ENCODE data around the gene KLF9.
"Not testable (repeated sequence)": the region's sequence is repeated elsewhere in the genome, so short reads cannot be mapped to it uniquely, and the experiment has no call there.

The KLF9 gene

GRCh38 chr9:70403618-70404025 lies 10.8 kb downstream of the KLF9 start:
- Histone ChIP-seq H2AFZ (ENCODE audit: low read depth, low read length) (no peak overlapping the region), H3K79me2 (ENCODE audit: low read length) (no peaks in the 10 kb centered on the region), H3K27ac (ENCODE audit: low read length) (no peak overlapping the region), H3K9me3 (ENCODE audit: insufficient read depth, low read length) (no peaks in the 10 kb centered on the region), H3K4me2 (ENCODE audit: low read length) (no peak overlapping the region), H3K4me3 (ENCODE audit: low read length) (no peak overlapping the region), H3K27me3 (ENCODE audit: low read depth, low read length) (no peaks in the 10 kb centered on the region), H3K4me1 (ENCODE audit: low read length) (peaks cover 19% of the 10 kb centered on the region), H3K9ac (ENCODE audit: low read length) (no peak overlapping the region), H4K20me1 (ENCODE audit: insufficient read depth, low read length) (no peaks in the 10 kb centered on the region), H3K36me3 (replicated peaks; ENCODE audit: low read depth, low read length) (no peaks in the 10 kb centered on the region)
- TF ChIP-seq, protein P1, sequence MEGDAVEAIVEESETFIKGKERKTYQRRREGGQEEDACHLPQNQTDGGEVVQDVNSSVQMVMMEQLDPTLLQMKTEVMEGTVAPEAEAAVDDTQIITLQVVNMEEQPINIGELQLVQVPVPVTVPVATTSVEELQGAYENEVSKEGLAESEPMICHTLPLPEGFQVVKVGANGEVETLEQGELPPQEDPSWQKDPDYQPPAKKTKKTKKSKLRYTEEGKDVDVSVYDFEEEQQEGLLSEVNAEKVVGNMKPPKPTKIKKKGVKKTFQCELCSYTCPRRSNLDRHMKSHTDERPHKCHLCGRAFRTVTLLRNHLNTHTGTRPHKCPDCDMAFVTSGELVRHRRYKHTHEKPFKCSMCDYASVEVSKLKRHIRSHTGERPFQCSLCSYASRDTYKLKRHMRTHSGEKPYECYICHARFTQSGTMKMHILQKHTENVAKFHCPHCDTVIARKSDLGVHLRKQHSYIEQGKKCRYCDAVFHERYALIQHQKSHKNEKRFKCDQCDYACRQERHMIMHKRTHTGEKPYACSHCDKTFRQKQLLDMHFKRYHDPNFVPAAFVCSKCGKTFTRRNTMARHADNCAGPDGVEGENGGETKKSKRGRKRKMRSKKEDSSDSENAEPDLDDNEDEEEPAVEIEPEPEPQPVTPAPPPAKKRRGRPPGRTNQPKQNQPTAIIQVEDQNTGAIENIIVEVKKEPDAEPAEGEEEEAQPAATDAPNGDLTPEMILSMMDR (IDR thresholded peaks at IDR 0.05; ENCODE audit: low read depth, low read length), result no peak
- TF ChIP-seq EZH2phosphoT487 (IDR thresholded peaks at IDR 0.05; ENCODE audit: low read depth), result no peak

DNA sequence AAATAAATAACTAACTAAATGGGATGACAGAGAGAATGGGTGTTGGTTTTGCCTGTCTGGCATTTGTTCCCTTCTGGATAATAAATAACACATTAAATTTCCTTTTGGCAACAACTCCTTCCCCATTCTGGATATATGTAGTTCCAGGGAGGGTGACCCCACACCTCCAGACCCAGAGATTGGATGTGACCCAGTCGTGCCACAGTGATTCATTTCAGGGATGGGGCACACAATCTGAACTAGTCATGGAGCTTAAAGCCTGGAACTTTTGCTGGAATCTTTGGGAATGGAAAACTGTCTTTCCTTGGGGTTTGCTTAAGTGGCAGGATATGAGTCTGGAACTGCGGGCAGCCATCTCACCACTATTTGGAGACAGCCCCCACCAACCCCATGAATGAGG lies 11.3 kb downstream of the KLF9 start:
- Histone ChIP-seq H2AFZ (ENCODE audit: low read depth, low read length) (no peak overlapping the region), H3K9ac (ENCODE audit: low read length) (no peak overlapping the region), H3K27ac (ENCODE audit: low read length) (no peak overlapping the region), H3K4me3 (ENCODE audit: low read length) (no peak overlapping the region), H3K36me3 (replicated peaks; ENCODE audit: low read depth, low read length) (no peaks in the 10 kb centered on the region), H3K27me3 (ENCODE audit: low read depth, low read length) (no peaks in the 10 kb centered on the region), H4K20me1 (ENCODE audit: insufficient read depth, low read length) (no peaks in the 10 kb centered on the region), H3K9me3 (ENCODE audit: insufficient read depth, low read length) (no peaks in the 10 kb centered on the region), H3K79me2 (ENCODE audit: low read length) (no peaks in the 10 kb centered on the region), H3K4me1 (ENCODE audit: low read length) (peaks cover 23% of the 10 kb centered on the region), H3K4me2 (ENCODE audit: low read length) (no peak overlapping the region)
- TF ChIP-seq, protein P1 (IDR thresholded peaks at IDR 0.05; ENCODE audit: low read depth, low read length), result no peak
- no peak for TF ChIP-seq EZH2phosphoT487 (IDR thresholded peaks at IDR 0.05; ENCODE audit: low read depth)

- TF ChIP-seq EZH2phosphoT487 (IDR thresholded peaks at IDR 0.05; ENCODE audit: low read depth), result no peak
- TF ChIP-seq, protein P1 (IDR thresholded peaks at IDR 0.05; ENCODE audit: low read depth, low read length), result no peak
- H3K79me2 ChIP-seq (ENCODE audit: low read length), result no peaks in the 10 kb centered on the region
- no peaks in the 10 kb centered on the region for H4K20me1 ChIP-seq (ENCODE audit: insufficient read depth, low read length)
Measured at GRCh38 chr9:70402213-70402612, 12.2 kb downstream of the KLF9 start.

DNA sequence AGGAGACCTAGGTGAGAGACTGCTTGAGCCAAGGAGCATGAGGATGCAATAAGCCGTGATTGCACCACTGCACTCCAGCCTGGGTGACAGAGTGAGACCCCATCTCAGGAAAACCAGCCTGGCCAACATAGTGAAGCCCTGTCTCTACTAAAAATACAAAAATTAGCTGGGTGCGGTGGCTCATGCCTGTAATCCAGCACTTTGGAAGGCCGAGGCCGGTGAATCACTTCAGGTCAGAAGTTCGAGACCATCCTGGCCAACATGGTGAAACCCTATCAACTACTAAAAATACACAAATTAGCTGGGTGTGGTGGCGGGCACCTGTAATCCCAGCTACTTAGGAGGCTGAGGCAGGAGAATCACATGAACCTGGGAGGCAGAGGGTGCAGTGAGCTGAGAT lies 13.2 kb downstream of the KLF9 start:
- not testable (repeated sequence) for H3K9ac ChIP-seq (ENCODE audit: low read length); H3K27ac ChIP-seq (ENCODE audit: low read length); H3K4me3 ChIP-seq (ENCODE audit: low read length); H3K4me2 ChIP-seq (ENCODE audit: low read length); H3K27me3 ChIP-seq (ENCODE audit: low read depth, low read length); H3K79me2 ChIP-seq (ENCODE audit: low read length); H3K9me3 ChIP-seq (ENCODE audit: insufficient read depth, low read length); H4K20me1 ChIP-seq (ENCODE audit: insufficient read depth, low read length); H3K36me3 ChIP-seq (replicated peaks; ENCODE audit: low read depth, low read length); H2AFZ ChIP-seq (ENCODE audit: low read depth, low read length)
- H3K4me1 ChIP-seq (ENCODE audit: low read length), result peaks cover 22% of the 10 kb centered on the region

More at GRCh38 chr9:70402213-70402612, 12.2 kb downstream of the KLF9 start:
- no peaks in the 10 kb centered on the region for H3K9me3 ChIP-seq (ENCODE audit: insufficient read depth, low read length)
- H3K36me3 ChIP-seq (replicated peaks; ENCODE audit: low read depth, low read length), result no peaks in the 10 kb centered on the region
- no peak overlapping the region for H3K4me2 ChIP-seq (ENCODE audit: low read length)
- no peak overlapping the region for H3K9ac ChIP-seq (ENCODE audit: low read length)
- no peaks in the 10 kb centered on the region for H3K27me3 ChIP-seq (ENCODE audit: low read depth, low read length)
- H3K4me1 ChIP-seq (ENCODE audit: low read length), result peaks cover 31% of the 10 kb centered on the region
- no peak overlapping the region for H2AFZ ChIP-seq (ENCODE audit: low read depth, low read length)
- no peak overlapping the region for H3K27ac ChIP-seq (ENCODE audit: low read length)
- no peak overlapping the region for H3K4me3 ChIP-seq (ENCODE audit: low read length)

Data from OCI-LY3 (cell line).